Bronchial epithelial cell (primary cell): ENCODE results near the gene LINGO4. TPM values are rescaled to one million over a fixed set of nuclear protein-coding genes. Genes with fewer than 3 reads are reported as not detected.

Experiments used
- DNase-seq: peaks from one replicate; pipeline ENCODE4 v3.0.0-alpha.2; 2010; ENCODE audit warnings: low read depth
- FAIRE-seq: peaks from 2 replicates; lab custom pipeline; 2011; peaks lifted over from hg19 to GRCh38; lab: Jason Lieb, UNC
- H3K27me3 ChIP-seq: 2 replicates; pipeline ENCODE4 v1.5.1; 2011; ENCODE audit warnings: low read length; ENCODE audit not compliant: control insufficient read depth, insufficient read depth
- H3K36me3 ChIP-seq: 2 replicates; pipeline ENCODE4 v1.5.1; 2011; ENCODE audit warnings: low read length; ENCODE audit not compliant: control insufficient read depth, insufficient read depth
- H3K4me3 ChIP-seq: 2 replicates; pipeline ENCODE4 v1.5.1; 2011; ENCODE audit warnings: mild to moderate bottlenecking, low read depth, low read length, control low read depth
- total RNA-seq: library from RNA; depleted of rRNA; stranded (reverse); fragments of >200 nt; gene quantifications from 2 replicates; pipeline ENCODE4 v1.2.1, GENCODE V29; 2014
- TF ChIP-seq, protein P1 (sequence below): IDR thresholded peaks from 2 replicates; pipeline ENCODE4 v1.5.1; 2011; ENCODE audit warnings: mild to moderate bottlenecking, moderate library complexity, low read length, control low read depth, inconsistent platforms; ENCODE audit not compliant: insufficient read depth, severe bottlenecking

The LINGO4 gene
- total RNA-seq, 1 donor from 2014 or later: not detected

DNA sequence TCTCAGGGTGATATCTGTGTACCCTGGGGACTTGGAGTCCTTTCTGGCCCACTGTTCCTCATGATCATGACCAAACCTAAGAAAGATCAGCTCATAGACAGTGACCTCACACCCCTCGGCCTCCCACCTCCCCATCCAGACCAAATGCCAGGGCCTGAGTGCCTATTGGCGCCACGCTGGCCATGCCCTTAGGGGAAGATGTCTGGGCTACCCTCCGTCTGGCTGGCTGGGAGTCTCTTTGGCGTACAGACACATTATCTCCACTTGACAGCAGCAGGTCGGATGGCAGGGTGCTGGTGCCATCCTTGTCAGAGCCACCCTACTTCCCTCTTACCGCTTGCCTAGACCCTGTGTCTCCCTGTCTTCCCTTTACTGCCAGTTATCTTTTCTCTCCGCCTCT, 18.0 kb upstream of the LINGO4 start:
- DNase-seq (no peak), FAIRE-seq (peak; percentile 83)
- H3K36me3 ChIP-seq: no peaks in the 10 kb centered on the region
- H3K4me3 ChIP-seq: no peak overlapping the region
- no peaks in the 10 kb centered on the region for H3K27me3 ChIP-seq
- TF ChIP-seq, protein P1, sequence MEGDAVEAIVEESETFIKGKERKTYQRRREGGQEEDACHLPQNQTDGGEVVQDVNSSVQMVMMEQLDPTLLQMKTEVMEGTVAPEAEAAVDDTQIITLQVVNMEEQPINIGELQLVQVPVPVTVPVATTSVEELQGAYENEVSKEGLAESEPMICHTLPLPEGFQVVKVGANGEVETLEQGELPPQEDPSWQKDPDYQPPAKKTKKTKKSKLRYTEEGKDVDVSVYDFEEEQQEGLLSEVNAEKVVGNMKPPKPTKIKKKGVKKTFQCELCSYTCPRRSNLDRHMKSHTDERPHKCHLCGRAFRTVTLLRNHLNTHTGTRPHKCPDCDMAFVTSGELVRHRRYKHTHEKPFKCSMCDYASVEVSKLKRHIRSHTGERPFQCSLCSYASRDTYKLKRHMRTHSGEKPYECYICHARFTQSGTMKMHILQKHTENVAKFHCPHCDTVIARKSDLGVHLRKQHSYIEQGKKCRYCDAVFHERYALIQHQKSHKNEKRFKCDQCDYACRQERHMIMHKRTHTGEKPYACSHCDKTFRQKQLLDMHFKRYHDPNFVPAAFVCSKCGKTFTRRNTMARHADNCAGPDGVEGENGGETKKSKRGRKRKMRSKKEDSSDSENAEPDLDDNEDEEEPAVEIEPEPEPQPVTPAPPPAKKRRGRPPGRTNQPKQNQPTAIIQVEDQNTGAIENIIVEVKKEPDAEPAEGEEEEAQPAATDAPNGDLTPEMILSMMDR: no peak

DNA sequence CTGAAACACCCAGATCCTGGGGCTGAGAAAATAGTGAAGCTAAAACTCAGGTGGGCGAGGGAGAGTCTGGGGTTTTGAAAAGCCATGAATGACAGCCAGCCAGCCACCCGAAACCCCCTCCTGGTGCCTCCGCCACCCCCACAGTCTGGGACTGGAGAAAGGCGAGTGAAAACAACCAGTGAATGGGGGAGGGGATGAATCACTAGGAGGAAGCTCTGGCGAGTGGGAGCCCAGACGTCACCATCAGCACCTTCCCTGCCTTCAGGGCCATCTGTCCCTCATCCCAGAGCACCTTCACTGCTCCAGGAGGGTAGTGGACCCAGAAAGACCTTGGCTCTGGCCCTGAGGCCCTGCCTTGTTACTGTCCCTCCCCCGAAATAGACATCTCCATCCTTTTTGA, 17.2 kb upstream of the LINGO4 start:
- FAIRE-seq: no peak
- TF ChIP-seq, protein P1: no peak

DNA sequence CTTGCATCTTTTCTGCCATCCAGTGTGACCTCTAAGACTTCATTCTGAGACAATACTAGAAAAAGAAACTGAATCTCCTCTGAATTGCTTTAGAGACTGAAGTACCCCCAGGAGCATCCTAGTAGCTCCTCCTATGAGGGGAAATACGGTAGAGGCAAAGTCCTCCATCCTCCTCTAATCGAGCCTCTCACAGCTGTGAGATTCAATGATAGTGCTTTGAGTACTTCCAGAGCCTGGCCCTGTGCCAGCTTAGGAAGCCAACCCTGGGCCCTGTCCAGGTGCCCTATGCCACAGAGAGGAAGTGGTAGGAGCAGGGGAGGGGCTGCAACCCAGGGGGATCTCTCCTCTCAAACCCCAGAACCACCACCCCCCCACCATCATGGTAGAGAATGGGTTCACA, 15.7 kb upstream of the LINGO4 start:
- Histone ChIP-seq H3K27me3 (no peaks in the 10 kb centered on the region), H3K4me3 (no peak overlapping the region), H3K36me3 (no peaks in the 10 kb centered on the region)
- TF ChIP-seq, protein P1: no peak
- FAIRE-seq (no peak), DNase-seq (no peak)

More for the DNA sequence above, 17.2 kb upstream of the LINGO4 start:
- H3K27me3 ChIP-seq: no peaks in the 10 kb centered on the region
- H3K36me3 ChIP-seq: no peaks in the 10 kb centered on the region
- no peak for DNase-seq
- H3K4me3 ChIP-seq: no peak overlapping the region

DNA sequence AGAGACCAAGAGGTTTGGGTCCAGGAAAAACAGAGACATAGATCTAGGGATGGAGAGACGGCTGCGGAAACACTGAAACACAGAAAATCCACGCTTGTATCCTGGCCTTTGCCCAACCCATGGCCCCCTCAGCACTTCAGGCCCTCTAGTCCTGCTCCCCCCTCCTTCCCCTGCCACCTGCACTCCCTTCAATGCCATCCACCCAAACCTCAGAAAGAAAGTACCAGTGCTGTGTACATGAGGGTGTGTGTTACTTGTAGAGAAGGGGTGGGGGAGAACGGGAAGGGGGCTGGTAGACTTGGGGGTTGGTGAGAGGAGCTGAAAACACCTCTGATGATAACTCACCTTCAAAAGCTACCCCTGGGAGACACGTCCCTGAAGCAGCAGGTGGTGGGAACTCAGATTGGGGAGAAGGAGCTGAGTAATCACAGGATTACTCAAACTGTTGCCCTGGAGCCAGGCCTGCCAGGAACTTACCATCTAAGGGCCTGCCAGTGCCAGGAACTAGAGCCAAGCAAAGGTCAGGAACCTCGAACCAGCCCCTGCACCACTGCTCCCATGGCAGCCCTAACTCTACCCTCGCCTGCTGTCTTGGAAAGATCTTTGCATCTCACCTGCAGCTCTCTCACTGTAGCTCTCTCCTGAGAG, 14.9 kb upstream of the LINGO4 start:
- FAIRE-seq (peak; percentile 76), DNase-seq (peak; percentile 73)
- TF ChIP-seq, protein P1: no peak
- H3K36me3 ChIP-seq: no peaks in the 10 kb centered on the region
- no peak overlapping the region for H3K4me3 ChIP-seq
- no peaks in the 10 kb centered on the region for H3K27me3 ChIP-seq

DNA sequence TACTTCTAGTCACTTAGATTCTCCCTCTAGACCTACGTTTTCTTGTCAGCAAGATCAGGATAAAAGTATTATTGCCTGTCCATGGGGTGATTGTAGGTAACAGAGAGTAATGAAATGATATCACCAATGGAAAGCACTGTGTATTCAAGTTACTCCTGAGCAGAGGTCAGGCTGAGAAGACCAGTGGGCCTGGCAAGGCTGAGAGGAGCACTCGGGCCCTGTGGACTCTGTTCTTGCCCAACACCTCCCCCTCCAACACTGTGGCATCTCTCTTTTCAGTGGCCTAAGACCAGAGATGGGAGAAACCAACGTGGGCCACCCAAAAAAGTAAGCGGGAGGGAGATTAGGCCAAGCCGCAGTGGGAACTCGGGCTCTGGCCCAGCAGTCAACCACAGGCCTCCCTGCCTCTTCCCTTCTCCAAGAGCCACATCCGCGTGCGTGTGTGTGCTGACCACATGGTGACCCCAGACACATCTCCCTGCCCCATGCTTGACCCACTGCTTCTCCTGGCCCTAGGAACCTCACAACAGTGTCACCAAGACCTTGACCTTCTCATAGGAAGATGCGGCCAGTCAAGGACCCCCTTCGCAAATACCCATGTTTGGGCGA, 14.1 kb upstream of the LINGO4 start:
- no peak overlapping the region for H3K4me3 ChIP-seq
- DNase-seq (no peak), FAIRE-seq (peak; percentile 77)
- H3K36me3 ChIP-seq: no peaks in the 10 kb centered on the region
- peaks cover 3% of the 10 kb centered on the region for H3K27me3 ChIP-seq
- TF ChIP-seq, protein P1: no peak

DNA sequence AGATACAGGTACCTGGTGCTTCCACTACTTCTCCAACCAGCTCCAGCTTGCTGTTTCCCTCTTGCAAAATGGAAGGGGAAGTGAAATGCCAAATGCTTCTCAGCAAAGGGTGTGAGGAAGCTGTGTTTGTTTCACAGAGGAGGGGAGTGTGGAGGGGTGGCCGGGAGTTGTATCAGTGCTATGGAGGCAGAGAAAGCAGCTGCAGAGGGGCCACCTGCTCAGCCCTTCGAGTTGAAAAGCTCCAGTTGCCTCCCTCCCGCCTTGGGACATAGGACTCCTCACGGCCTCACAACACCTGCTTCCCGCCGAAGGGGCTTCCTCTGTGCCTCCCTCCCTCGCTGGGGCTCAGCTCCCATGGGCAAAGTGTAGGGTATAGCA, 12.1 kb upstream of the LINGO4 start:
- TF ChIP-seq, protein P1: no peak
- no peak overlapping the region for H3K4me3 ChIP-seq
- H3K27me3 ChIP-seq: peaks cover 3% of the 10 kb centered on the region
- no peaks in the 10 kb centered on the region for H3K36me3 ChIP-seq
- no peak for DNase-seq
- FAIRE-seq: no peak
